ENCODE data around the gene ATG16L1.

The ATG16L1 gene

DNA sequence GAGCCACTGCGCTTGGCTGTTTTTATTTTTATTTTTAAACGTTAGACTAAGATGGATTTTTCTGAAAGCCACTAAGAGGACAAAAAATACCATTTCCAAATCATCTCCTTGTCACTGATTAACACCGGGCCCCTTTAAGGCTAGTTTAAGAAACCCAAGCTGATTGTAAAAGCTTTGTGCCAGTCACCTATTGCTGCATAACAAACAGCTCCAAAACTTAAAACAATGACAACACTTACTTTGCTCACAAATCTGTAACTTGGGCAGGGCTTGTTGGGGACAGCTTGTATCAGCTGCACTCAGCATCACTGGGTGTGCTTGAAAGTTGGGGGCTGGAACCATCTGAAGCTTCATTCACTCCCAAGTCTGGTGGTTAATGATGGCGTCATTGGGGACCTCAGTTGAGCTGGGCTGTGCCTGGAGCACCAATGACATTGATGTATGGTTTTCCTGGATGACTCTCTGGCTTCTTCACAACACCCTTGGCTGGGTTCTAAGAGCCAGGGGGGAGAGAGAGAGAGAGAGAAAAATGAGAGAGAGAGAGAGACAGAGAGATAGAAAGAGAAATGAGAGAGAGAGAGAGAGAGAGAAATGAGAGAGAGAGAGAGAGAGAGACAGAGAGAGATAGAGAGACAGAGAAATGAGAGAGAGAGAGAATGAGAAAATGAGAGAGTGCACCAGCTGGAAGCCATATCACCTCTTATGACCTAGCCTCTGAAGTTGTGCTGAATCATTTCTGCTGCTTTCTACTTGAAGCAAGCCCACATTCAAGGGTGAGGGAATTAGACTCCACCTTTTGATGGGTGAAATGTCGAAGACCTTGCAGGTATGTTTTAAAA, 26.0 kb upstream of the ATG16L1 start:
- ChIA-PET CTCF (interaction anchor here (0.9 to 2.2 kb wide), 6 partner anchors 9 to 26 kb away, joined by 3 to 8 read pairs (median 3); no protein-coding TSS in a partner anchor), POLR2A (no interaction called here)
- DNase-seq (ENCODE audit: extremely low spot score) = no peak
- TF ChIP-seq CTCF (IDR thresholded peaks at IDR 0.05; ENCODE audit: control extremely low read depth, extremely low read depth, low read depth, missing control alignments) = no peak

DNA sequence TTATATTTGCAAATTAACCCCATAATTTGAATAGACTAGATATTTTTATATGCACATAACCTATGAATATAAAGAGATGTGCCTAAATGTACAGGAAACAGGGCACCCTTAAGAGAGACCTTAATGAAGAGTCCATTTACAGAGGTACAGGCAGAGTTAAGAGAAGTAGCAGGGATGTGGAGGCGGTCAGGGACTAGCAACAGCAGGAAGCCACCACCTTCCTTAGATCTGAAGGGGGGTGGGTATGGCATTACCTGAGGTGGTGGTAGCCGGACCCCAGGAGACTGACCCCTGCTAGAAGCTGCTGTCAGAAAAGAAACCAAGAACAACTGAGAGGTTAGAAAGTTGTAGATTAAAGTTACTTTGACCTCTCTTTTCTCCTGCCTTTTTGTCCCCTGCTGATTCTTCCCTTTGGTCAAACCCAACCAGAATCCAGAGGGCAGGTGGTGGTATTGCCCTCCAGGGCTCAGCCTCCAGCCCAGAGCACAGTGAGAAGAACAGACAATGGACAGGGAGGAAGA, 24.9 kb upstream of the ATG16L1 start:
- TF ChIP-seq CTCF (IDR thresholded peaks at IDR 0.05; ENCODE audit: control extremely low read depth, extremely low read depth, low read depth, missing control alignments) = no peak
- DNase-seq (ENCODE audit: extremely low spot score) = no peak
- ChIA-PET CTCF (interaction anchor here (1.2 to 1.9 kb wide), 3 partner anchors 18 to 28 kb away, joined by 3 to 4 read pairs (median 3); no protein-coding TSS in a partner anchor), POLR2A (no interaction called here)

DNA sequence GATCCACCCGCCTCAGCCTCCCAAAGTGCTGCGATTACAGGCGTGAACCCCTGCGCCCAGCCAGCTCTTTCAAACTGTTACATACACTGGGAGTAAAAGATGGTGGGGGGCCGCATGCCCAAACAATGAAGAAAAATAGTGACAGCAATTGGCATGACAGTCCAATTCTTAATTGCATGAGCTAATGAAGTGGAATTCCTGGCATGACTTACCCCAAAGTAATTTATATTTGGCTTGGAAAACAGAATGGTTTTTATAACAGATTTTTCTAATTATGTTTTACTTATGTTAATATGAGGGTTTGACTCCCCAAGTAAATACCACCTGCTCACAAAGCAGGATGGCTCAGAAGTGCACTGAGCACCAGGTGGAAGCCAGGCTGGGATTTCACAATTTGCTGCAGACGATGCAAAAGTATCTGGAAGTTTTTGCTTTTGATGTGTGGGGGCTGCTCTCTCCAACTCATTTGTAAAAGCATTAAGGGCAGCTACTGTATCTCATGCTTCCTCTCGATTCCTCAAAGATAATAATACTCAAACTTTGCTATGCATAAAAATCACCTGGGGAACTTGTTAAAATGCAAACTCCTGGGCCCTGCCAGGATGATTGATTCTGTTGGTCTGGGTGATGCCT, 24.0 kb upstream of the ATG16L1 start:
- CTCF ChIA-PET = interaction anchor here (0.7 to 1.3 kb wide), 4 partner anchors 9 to 32 kb away, joined by 3 read pairs; no protein-coding TSS in a partner anchor
- POLR2A ChIA-PET = no interaction called here
- no peak for TF ChIP-seq CTCF (IDR thresholded peaks at IDR 0.05; ENCODE audit: control extremely low read depth, extremely low read depth, low read depth, missing control alignments)

DNA sequence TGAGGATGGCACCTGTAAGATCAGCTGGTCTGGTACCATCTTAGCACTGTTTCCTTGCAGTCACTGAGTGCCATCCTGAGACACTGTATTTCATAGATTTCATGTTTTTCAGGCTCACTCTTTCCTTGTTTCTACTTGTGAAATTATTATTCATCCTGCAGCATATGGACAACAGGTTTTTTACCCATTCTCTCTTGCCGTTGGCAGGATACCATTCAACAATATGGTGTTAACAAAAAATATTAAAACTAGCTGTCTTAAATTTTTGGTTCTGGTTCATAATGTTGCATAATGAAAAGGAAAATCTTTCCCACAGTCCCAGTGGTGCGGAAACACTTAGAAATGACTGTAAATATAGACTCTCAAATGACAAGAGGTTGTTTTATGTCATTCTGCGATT, 23.1 kb upstream of the ATG16L1 start:
- DNase-seq (ENCODE audit: extremely low spot score) = no peak
- ChIA-PET CTCF (interaction anchor here (0.8 kb wide), 1 partner anchor 22 kb away, joined by 3 read pairs; no protein-coding TSS in a partner anchor), POLR2A (no interaction called here)
- no peak for TF ChIP-seq CTCF (IDR thresholded peaks at IDR 0.05; ENCODE audit: control extremely low read depth, extremely low read depth, low read depth, missing control alignments)

More for the DNA sequence above, 24.0 kb upstream of the ATG16L1 start:
- DNase-seq (ENCODE audit: extremely low spot score) = no peak

- POLR2A ChIA-PET = no interaction called here
- no peak for TF ChIP-seq CTCF (IDR thresholded peaks at IDR 0.05; ENCODE audit: control extremely low read depth, extremely low read depth, low read depth, missing control alignments)
- DNase-seq (ENCODE audit: extremely low spot score) = no peak
- CTCF ChIA-PET = interaction anchor here (0.7 to 4.8 kb wide), 2 partner anchors 18 to 50 kb away, joined by 3 to 22 read pairs; partner anchors contain the start of gene ATG16L1
These were observed 17.7 kb upstream of the ATG16L1 start for GRCh38 chr2:233233618-233234230.

- POLR2A ChIA-PET = no interaction called here
- no peak for TF ChIP-seq CTCF (IDR thresholded peaks at IDR 0.05; ENCODE audit: control extremely low read depth, extremely low read depth, low read depth, missing control alignments)
- DNase-seq (ENCODE audit: extremely low spot score) = no peak
- CTCF ChIA-PET = interaction anchor here (0.8 to 4.8 kb wide), 2 partner anchors 9 to 17 kb away, joined by 3 to 22 read pairs; partner anchors contain the start of gene ATG16L1
These were observed 17.2 kb upstream of the ATG16L1 start for GRCh38 chr2:233234264-233234663.
